WTC11 (cell line): ENCODE results near the gene PSME2.

Experiments used
- ESRRA ChIP-seq: sonication (generic); formaldehyde crosslinking; IDR thresholded peaks from 2 replicates; pipeline ENCODE4 v1.8.1; 2022; ENCODE audit warnings: mild to moderate bottlenecking, missing genetic modification reagents, borderline replicate concordance
- NFE2L1 ChIP-seq: sonication (generic); formaldehyde crosslinking; IDR thresholded peaks from 2 replicates; pipeline ENCODE4 v1.8.1; 2023; ENCODE audit warnings: missing genetic modification reagents
- NR2C2 ChIP-seq: sonication (generic); formaldehyde crosslinking; IDR thresholded peaks from 2 replicates; pipeline ENCODE4 v1.8.0; 2022; ENCODE audit warnings: mild to moderate bottlenecking, missing genetic modification reagents
- SMAD4 ChIP-seq: sonication (generic); formaldehyde crosslinking; IDR thresholded peaks from 2 replicates; pipeline ENCODE4 v1.8.0; 2022; ENCODE audit warnings: mild to moderate bottlenecking, missing genetic modification reagents
- ZNF263 ChIP-seq: sonication (generic); formaldehyde crosslinking; IDR thresholded peaks from 2 replicates; pipeline ENCODE4 v1.8.1; 2022; ENCODE audit warnings: low read depth, mild to moderate bottlenecking, moderate library complexity, missing genetic modification reagents
- TF ChIP-seq, protein P1 (sequence below): fragments of 200-600 bp; IDR thresholded peaks from 2 replicates; pipeline ENCODE4 v1.8.0; 2022; ENCODE audit warnings: antibody characterized with exemption

DNA sequence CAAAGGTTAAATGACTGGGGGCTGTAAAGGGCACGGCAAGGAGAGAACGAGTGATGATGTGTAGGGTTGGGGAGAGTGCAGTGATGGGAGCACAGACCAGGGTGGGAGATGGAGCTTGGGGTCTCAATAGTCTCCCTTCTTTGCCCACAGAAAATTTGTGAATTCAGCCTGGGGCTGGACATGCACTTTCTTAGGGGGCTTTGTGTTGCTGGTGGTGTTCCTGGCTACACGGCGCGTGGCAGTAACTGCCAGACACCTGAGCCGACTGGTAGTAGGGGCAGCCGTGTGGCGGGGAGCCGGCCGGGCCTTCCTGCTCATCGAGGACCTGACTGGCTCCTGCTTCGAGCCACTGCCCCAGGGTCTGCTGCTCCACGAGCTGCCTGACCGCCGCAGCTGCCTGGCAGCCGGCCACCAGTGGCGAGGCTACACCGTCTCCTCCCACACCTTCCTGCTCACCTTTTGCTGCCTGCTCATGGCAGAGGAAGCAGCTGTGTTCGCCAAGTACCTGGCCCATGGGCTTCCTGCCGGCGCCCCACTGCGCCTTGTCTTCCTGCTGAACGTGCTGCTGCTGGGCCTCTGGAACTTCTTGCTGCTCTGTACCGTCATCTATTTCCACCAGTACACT lies 14.2 kb downstream of the PSME2 start:
- TF ChIP-seq ZNF263 (CRISPR knock-in tag): no peak
- TF ChIP-seq, protein P1, sequence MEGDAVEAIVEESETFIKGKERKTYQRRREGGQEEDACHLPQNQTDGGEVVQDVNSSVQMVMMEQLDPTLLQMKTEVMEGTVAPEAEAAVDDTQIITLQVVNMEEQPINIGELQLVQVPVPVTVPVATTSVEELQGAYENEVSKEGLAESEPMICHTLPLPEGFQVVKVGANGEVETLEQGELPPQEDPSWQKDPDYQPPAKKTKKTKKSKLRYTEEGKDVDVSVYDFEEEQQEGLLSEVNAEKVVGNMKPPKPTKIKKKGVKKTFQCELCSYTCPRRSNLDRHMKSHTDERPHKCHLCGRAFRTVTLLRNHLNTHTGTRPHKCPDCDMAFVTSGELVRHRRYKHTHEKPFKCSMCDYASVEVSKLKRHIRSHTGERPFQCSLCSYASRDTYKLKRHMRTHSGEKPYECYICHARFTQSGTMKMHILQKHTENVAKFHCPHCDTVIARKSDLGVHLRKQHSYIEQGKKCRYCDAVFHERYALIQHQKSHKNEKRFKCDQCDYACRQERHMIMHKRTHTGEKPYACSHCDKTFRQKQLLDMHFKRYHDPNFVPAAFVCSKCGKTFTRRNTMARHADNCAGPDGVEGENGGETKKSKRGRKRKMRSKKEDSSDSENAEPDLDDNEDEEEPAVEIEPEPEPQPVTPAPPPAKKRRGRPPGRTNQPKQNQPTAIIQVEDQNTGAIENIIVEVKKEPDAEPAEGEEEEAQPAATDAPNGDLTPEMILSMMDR: no peak
- no peak for TF ChIP-seq ESRRA (CRISPR knock-in tag)
- TF ChIP-seq NFE2L1: no peak
- TF ChIP-seq NR2C2 (CRISPR knock-in tag): no peak
- TF ChIP-seq SMAD4 (CRISPR knock-in tag): no peak
